ENCODE results near the gene NOCT.
A peak's percentile ranks its signal among the peaks of the same experiment; 100 is the strongest.
"Not testable (repeated sequence)": the region's sequence is repeated elsewhere in the genome, so short reads cannot be mapped to it uniquely, and the experiment has no call there.

Gene NOCT

GRCh38 chr4:139015269-139015947 lies at the start of gene NOCT:
TSS of gene NOCT (plus strand) at chr4:139015781. CDS start at chr4:139015982, 201 bp downstream.
- peak; percentile 94 for DNase-seq (ENCODE audit: low read depth)

- no peak for DNase-seq (ENCODE audit: low read depth)
Observed at GRCh38 chr4:138967313-138967712, 48.3 kb upstream of the NOCT start.

GRCh38 chr4:138972956-138973801 lies 42.4 kb upstream of the NOCT start:
- DNase-seq (ENCODE audit: low read depth): no peak

- no peak for DNase-seq (ENCODE audit: low read depth)
Observed at GRCh38 chr4:138975225-138975624, 40.4 kb upstream of the NOCT start.

GRCh38 chr4:138976526-138976925 lies 39.1 kb upstream of the NOCT start:
- no peak for DNase-seq (ENCODE audit: low read depth)

GRCh38 chr4:138977524-138977923 lies 38.1 kb upstream of the NOCT start:
- DNase-seq (ENCODE audit: low read depth): no peak

- no peak for DNase-seq (ENCODE audit: low read depth)
Observed at GRCh38 chr4:138978028-138978585, 37.5 kb upstream of the NOCT start.

- DNase-seq (ENCODE audit: low read depth): no peak
Observed at GRCh38 chr4:138978600-138978999, 37.0 kb upstream of the NOCT start.

GRCh38 chr4:138979742-138980141 lies 35.8 kb upstream of the NOCT start:
- DNase-seq (ENCODE audit: low read depth): no peak

- no peak for DNase-seq (ENCODE audit: low read depth)
Observed at GRCh38 chr4:138981930-138982390, 33.6 kb upstream of the NOCT start.

- no peak for DNase-seq (ENCODE audit: low read depth)
Observed at GRCh38 chr4:138982754-138983153, 32.8 kb upstream of the NOCT start.

- no peak for DNase-seq (ENCODE audit: low read depth)
Observed at GRCh38 chr4:138983690-138984089, 31.9 kb upstream of the NOCT start.

- no peak for DNase-seq (ENCODE audit: low read depth)
Observed at GRCh38 chr4:138984647-138985046, 30.9 kb upstream of the NOCT start.

- no peak for DNase-seq (ENCODE audit: low read depth)
Observed at GRCh38 chr4:138992676-138993075, 22.9 kb upstream of the NOCT start.

- DNase-seq (ENCODE audit: low read depth): no peak
Observed at GRCh38 chr4:138996090-138996489, 19.5 kb upstream of the NOCT start.

GRCh38 chr4:138999666-139000065 lies 15.9 kb upstream of the NOCT start:
- DNase-seq (ENCODE audit: low read depth): no peak

GRCh38 chr4:139000134-139000533 lies 15.4 kb upstream of the NOCT start:
- not testable (repeated sequence) for DNase-seq (ENCODE audit: low read depth)

- not testable (repeated sequence) for DNase-seq (ENCODE audit: low read depth)
Observed at GRCh38 chr4:139001430-139001829, 14.2 kb upstream of the NOCT start.

GRCh38 chr4:139003668-139004067 lies 11.9 kb upstream of the NOCT start:
- DNase-seq (ENCODE audit: low read depth): not testable (repeated sequence)

GRCh38 chr4:139005774-139006173 lies 9.8 kb upstream of the NOCT start:
- no peak for DNase-seq (ENCODE audit: low read depth)

- DNase-seq (ENCODE audit: low read depth): no peak
Observed at GRCh38 chr4:139007640-139008039, 7.9 kb upstream of the NOCT start.

- DNase-seq (ENCODE audit: low read depth): not testable (repeated sequence)
Observed at GRCh38 chr4:139008278-139008677, 7.3 kb upstream of the NOCT start.

- no peak for DNase-seq (ENCODE audit: low read depth)
Observed at GRCh38 chr4:139009702-139010101, 5.9 kb upstream of the NOCT start.
